CD4-positive, alpha-beta T cell treated with Interleukin-1 beta for 1 hour (primary cell): ENCODE results near the gene LINC00305.

Source experiments
- DNase-seq, 2 donors: peaks; one replicate each; pipeline ENCODE4 v3.0.0-alpha.2; 2020 to 2022

LINC00305 gene

GRCh38 chr18:64148988-64149387, at the start of gene LINC00305:
Gene LINC00305 (minus strand): TSS chr18:64149088.
- DNase-seq = no peak

- no peak for DNase-seq
Measured at GRCh38 chr18:64191069-64191468, 42.2 kb upstream of the LINC00305 start.

- no peak for DNase-seq
Measured at GRCh38 chr18:64185987-64186386, 37.1 kb upstream of the LINC00305 start.

GRCh38 chr18:64183665-64184064, 34.8 kb upstream of the LINC00305 start:
- no peak for DNase-seq

- no peak for DNase-seq
Measured at GRCh38 chr18:64180617-64181016, 31.7 kb upstream of the LINC00305 start.

- no peak for DNase-seq
Measured at GRCh38 chr18:64180171-64180570, 31.3 kb upstream of the LINC00305 start.

GRCh38 chr18:64179556-64180080, 30.7 kb upstream of the LINC00305 start:
- no peak for DNase-seq

- no peak for DNase-seq
Measured at GRCh38 chr18:64178860-64179259, 30.0 kb upstream of the LINC00305 start.

- DNase-seq = no peak
Measured at GRCh38 chr18:64175432-64175831, 26.5 kb upstream of the LINC00305 start.

GRCh38 chr18:64171576-64171975, 22.7 kb upstream of the LINC00305 start:
- no peak for DNase-seq

GRCh38 chr18:64167408-64167925, 18.6 kb upstream of the LINC00305 start:
- DNase-seq = no peak

GRCh38 chr18:64165906-64166305, 17.0 kb upstream of the LINC00305 start:
- no peak for DNase-seq

- no peak for DNase-seq
Measured at GRCh38 chr18:64164883-64165282, 16.0 kb upstream of the LINC00305 start.

- DNase-seq = no peak
Measured at GRCh38 chr18:64149916-64150438, 1.1 kb upstream of the LINC00305 start.

- DNase-seq = no peak
Measured at GRCh38 chr18:64142904-64143303, 6.0 kb downstream of the LINC00305 start.

- no peak for DNase-seq
Measured at GRCh38 chr18:64137914-64138313, 11.0 kb downstream of the LINC00305 start.

GRCh38 chr18:64134044-64134747, 14.7 kb downstream of the LINC00305 start:
- DNase-seq = no peak

GRCh38 chr18:64132871-64133270, 16.0 kb downstream of the LINC00305 start:
- no peak for DNase-seq

GRCh38 chr18:64131314-64131713, 17.6 kb downstream of the LINC00305 start:
- DNase-seq = no peak

- DNase-seq = no peak
Measured at GRCh38 chr18:64127172-64127571, 21.7 kb downstream of the LINC00305 start.

GRCh38 chr18:64119916-64120315, 29.0 kb downstream of the LINC00305 start:
- DNase-seq = no peak

- no peak for DNase-seq
Measured at GRCh38 chr18:64118406-64118805, 30.5 kb downstream of the LINC00305 start.

GRCh38 chr18:64116571-64117175, 32.2 kb downstream of the LINC00305 start:
- no peak for DNase-seq

- no peak for DNase-seq
Measured at GRCh38 chr18:64115881-64116280, 33.0 kb downstream of the LINC00305 start.
